Activated CD4-positive, alpha-beta memory T cell treated with anti-CD3 and anti-CD28 coated beads, Interleukin-2, amount 10 ng/mL, durations not matched to agents 7 days and 5 days (primary cell): Measurements from ENCODE around the gene NKAIN2. TPM values are rescaled to one million over a fixed set of nuclear protein-coding genes. Genes with fewer than 3 reads are reported as not detected.

Experiments used
- CTCF ChIA-PET: fragments of 350-600 bp; sonication (Branson Sonifier 250); formaldehyde crosslinking; loops from one replicate; lab custom pipeline; 2021; ENCODE audit warnings: antibody characterized with exemption, inconsistent platforms; lab: Charles Lee
- POLR2A ChIA-PET: fragments of 350-600 bp; sonication (Branson Sonifier 250); formaldehyde crosslinking; loops from one replicate; lab custom pipeline; 2021; ENCODE audit warnings: antibody characterized with exemption; lab: Charles Lee
- DNase-seq: peaks from one replicate; pipeline ENCODE4 v3.0.0-alpha.2; 2020
- H3K27ac Mint-ChIP-seq: one replicate; pipeline ENCODE4 v1.8.0; 2021; ENCODE audit warnings: mild to moderate bottlenecking, mixed read lengths
- H3K27me3 Mint-ChIP-seq: one replicate; pipeline ENCODE4 v1.8.0; 2021; ENCODE audit warnings: mixed read lengths
- H3K36me3 Mint-ChIP-seq: one replicate; pipeline ENCODE4 v1.8.0; 2021; ENCODE audit warnings: low read depth, mixed read lengths
- H3K4me1 Mint-ChIP-seq: one replicate; pipeline ENCODE4 v1.8.0; 2021; ENCODE audit warnings: mixed read lengths
- H3K4me3 Mint-ChIP-seq: one replicate; pipeline ENCODE4 v1.8.0; 2021; ENCODE audit warnings: mild to moderate bottlenecking, mixed read lengths
- H3K9me3 Mint-ChIP-seq: one replicate; pipeline ENCODE4 v1.8.0; 2021; ENCODE audit warnings: mixed read lengths
- total RNA-seq, 2 experiments: library from RNA; stranded (reverse); gene quantifications; one replicate each; pipeline ENCODE4 v1.2.3, GENCODE V29; 2021

NKAIN2 gene
- total RNA-seq, 2 experiments from 2014 or later: not detected

- Mint-ChIP-seq H3K4me1 (no peaks in the 10 kb centered on the region), H3K27me3 (no peaks in the 10 kb centered on the region), H3K36me3 (no peaks in the 10 kb centered on the region), H3K27ac (no peak overlapping the region), H3K9me3 (no peaks in the 10 kb centered on the region), H3K4me3 (no peak overlapping the region)
- ChIA-PET POLR2A (no interaction called here), CTCF (no interaction called here)
- no peak for DNase-seq
These were observed 818.7 kb downstream of the NKAIN2 start for GRCh38 chr6:124622351-124622750.

GRCh38 chr6:124633655-124634054 lies 830.0 kb downstream of the NKAIN2 start:
- no peaks in the 10 kb centered on the region for H3K36me3 Mint-ChIP-seq
- no peak overlapping the region for H3K27ac Mint-ChIP-seq
- CTCF ChIA-PET: no interaction called here
- H3K27me3 Mint-ChIP-seq: no peaks in the 10 kb centered on the region
- no peak overlapping the region for H3K4me3 Mint-ChIP-seq
- DNase-seq: no peak
- no peaks in the 10 kb centered on the region for H3K9me3 Mint-ChIP-seq
- POLR2A ChIA-PET: no interaction called here
- no peaks in the 10 kb centered on the region for H3K4me1 Mint-ChIP-seq

- Mint-ChIP-seq H3K27me3 (no peaks in the 10 kb centered on the region), H3K4me1 (no peaks in the 10 kb centered on the region), H3K36me3 (no peaks in the 10 kb centered on the region), H3K27ac (no peak overlapping the region), H3K4me3 (no peak overlapping the region), H3K9me3 (no peaks in the 10 kb centered on the region)
- CTCF ChIA-PET: no interaction called here
- no peak for DNase-seq
- POLR2A ChIA-PET: no interaction called here
These were observed 836.8 kb downstream of the NKAIN2 start for GRCh38 chr6:124640432-124640831.

- Mint-ChIP-seq H3K4me3 (no peak overlapping the region), H3K27ac (no peak overlapping the region), H3K9me3 (peaks cover 4% of the 10 kb centered on the region), H3K27me3 (no peaks in the 10 kb centered on the region), H3K36me3 (no peaks in the 10 kb centered on the region), H3K4me1 (no peaks in the 10 kb centered on the region)
- ChIA-PET CTCF (no interaction called here), POLR2A (no interaction called here)
- DNase-seq: no peak
These were observed 852.2 kb downstream of the NKAIN2 start for GRCh38 chr6:124655866-124656265.

GRCh38 chr6:124658053-124658452 lies 854.4 kb downstream of the NKAIN2 start:
- no peak overlapping the region for H3K27ac Mint-ChIP-seq
- no peaks in the 10 kb centered on the region for H3K36me3 Mint-ChIP-seq
- no peak overlapping the region for H3K4me3 Mint-ChIP-seq
- no peak for DNase-seq
- no peaks in the 10 kb centered on the region for H3K4me1 Mint-ChIP-seq
- ChIA-PET POLR2A (no interaction called here), CTCF (no interaction called here)
- peaks cover 4% of the 10 kb centered on the region for H3K9me3 Mint-ChIP-seq
- no peaks in the 10 kb centered on the region for H3K27me3 Mint-ChIP-seq

- no peaks in the 10 kb centered on the region for H3K36me3 Mint-ChIP-seq
- ChIA-PET CTCF (no interaction called here), POLR2A (no interaction called here)
- no peak overlapping the region for H3K27ac Mint-ChIP-seq
- H3K27me3 Mint-ChIP-seq: no peaks in the 10 kb centered on the region
- H3K4me1 Mint-ChIP-seq: no peaks in the 10 kb centered on the region
- no peak overlapping the region for H3K4me3 Mint-ChIP-seq
- H3K9me3 Mint-ChIP-seq: peaks cover 4% of the 10 kb centered on the region
- DNase-seq: no peak
These were observed 855.8 kb downstream of the NKAIN2 start for GRCh38 chr6:124659427-124659826.

DNA sequence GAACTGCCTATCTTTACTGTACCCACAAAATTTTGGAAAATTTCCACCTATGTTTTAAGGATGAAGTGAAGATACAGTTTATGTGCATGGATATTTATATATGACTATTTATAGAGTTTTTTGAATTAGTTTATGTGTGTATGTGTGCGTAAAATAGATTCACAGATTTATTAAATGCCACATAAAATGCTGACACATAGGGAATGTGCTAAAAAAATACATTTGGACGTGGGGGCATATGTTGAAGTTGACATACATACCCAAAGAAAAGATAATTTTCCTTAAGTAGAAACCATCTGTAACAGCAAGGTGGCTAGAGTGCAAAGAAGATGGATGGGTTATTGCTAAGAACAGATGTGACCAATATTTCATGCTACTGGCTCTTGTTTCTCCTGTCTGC lies 856.5 kb downstream of the NKAIN2 start:
- H3K27ac Mint-ChIP-seq: no peak overlapping the region
- DNase-seq: no peak
- H3K4me1 Mint-ChIP-seq: no peaks in the 10 kb centered on the region
- H3K27me3 Mint-ChIP-seq: no peaks in the 10 kb centered on the region
- ChIA-PET CTCF (no interaction called here), POLR2A (no interaction called here)
- H3K9me3 Mint-ChIP-seq: peaks cover 4% of the 10 kb centered on the region
- H3K4me3 Mint-ChIP-seq: no peak overlapping the region
- no peaks in the 10 kb centered on the region for H3K36me3 Mint-ChIP-seq

- no peak for DNase-seq
- Mint-ChIP-seq H3K4me3 (no peak overlapping the region), H3K9me3 (peaks cover 4% of the 10 kb centered on the region), H3K27me3 (no peaks in the 10 kb centered on the region), H3K27ac (no peak overlapping the region), H3K4me1 (no peaks in the 10 kb centered on the region), H3K36me3 (no peaks in the 10 kb centered on the region)
- POLR2A ChIA-PET: no interaction called here
- CTCF ChIA-PET: no interaction called here
These were observed 857.5 kb downstream of the NKAIN2 start for GRCh38 chr6:124661097-124661661.

GRCh38 chr6:124668028-124668427 lies 864.4 kb downstream of the NKAIN2 start:
- DNase-seq: no peak
- Mint-ChIP-seq H3K4me1 (no peaks in the 10 kb centered on the region), H3K27ac (no peak overlapping the region), H3K27me3 (no peaks in the 10 kb centered on the region), H3K9me3 (no peaks in the 10 kb centered on the region), H3K4me3 (no peak overlapping the region), H3K36me3 (no peaks in the 10 kb centered on the region)
- ChIA-PET POLR2A (no interaction called here), CTCF (no interaction called here)

DNA sequence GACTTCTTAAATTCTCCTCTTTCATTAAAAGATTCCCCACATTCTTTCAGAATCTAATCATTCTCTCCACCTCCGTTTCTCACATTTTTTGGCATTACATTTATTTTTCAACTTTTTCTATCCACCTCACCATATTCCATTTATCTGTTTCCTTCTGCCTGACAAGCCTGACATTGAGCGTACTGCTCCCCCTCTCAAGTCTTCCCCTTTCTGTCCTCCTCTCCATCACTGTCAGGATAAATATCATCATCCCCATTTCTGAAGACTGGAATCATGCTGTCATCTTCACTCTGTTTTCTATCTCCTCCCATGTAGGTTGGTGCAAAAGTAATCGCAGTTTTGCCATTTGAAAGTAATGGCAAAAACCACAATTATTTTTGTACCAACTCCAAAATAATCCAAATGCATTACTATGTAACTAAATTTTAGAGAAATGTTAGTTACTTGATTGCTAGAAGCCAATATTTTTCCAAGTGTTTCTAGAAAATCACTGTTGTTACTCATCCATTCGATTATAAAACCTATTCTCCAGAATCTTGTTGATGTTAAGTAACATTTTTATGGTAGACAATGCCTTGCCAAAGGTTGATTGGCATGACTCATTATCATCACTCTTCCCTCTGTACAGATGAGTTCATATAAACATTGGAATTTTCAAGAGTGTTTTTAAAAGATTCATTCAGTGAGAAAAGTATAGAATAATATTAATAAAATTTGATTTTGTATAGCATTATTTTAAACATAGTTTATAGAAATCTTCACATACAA lies 866.2 kb downstream of the NKAIN2 start:
- H3K27me3 Mint-ChIP-seq: no peaks in the 10 kb centered on the region
- CTCF ChIA-PET: no interaction called here
- no peak overlapping the region for H3K4me3 Mint-ChIP-seq
- H3K36me3 Mint-ChIP-seq: no peaks in the 10 kb centered on the region
- no peak for DNase-seq
- no peaks in the 10 kb centered on the region for H3K4me1 Mint-ChIP-seq
- POLR2A ChIA-PET: no interaction called here
- H3K9me3 Mint-ChIP-seq: peaks cover 3% of the 10 kb centered on the region
- H3K27ac Mint-ChIP-seq: no peak overlapping the region

GRCh38 chr6:124670801-124671200 lies 867.1 kb downstream of the NKAIN2 start:
- Mint-ChIP-seq H3K36me3 (no peaks in the 10 kb centered on the region), H3K27me3 (no peaks in the 10 kb centered on the region), H3K4me3 (no peak overlapping the region), H3K9me3 (peaks cover 5% of the 10 kb centered on the region), H3K4me1 (no peaks in the 10 kb centered on the region), H3K27ac (no peak overlapping the region)
- POLR2A ChIA-PET: no interaction called here
- CTCF ChIA-PET: no interaction called here
- no peak for DNase-seq

- no peak overlapping the region for H3K27ac Mint-ChIP-seq
- peaks cover 5% of the 10 kb centered on the region for H3K9me3 Mint-ChIP-seq
- H3K27me3 Mint-ChIP-seq: no peaks in the 10 kb centered on the region
- no peaks in the 10 kb centered on the region for H3K4me1 Mint-ChIP-seq
- no peak overlapping the region for H3K4me3 Mint-ChIP-seq
- DNase-seq: no peak
- CTCF ChIA-PET: no interaction called here
- POLR2A ChIA-PET: no interaction called here
- H3K36me3 Mint-ChIP-seq: no peaks in the 10 kb centered on the region
These were observed 867.7 kb downstream of the NKAIN2 start for GRCh38 chr6:124671324-124671723.

GRCh38 chr6:124674042-124674441 lies 870.4 kb downstream of the NKAIN2 start:
- no peak overlapping the region for H3K27ac Mint-ChIP-seq
- H3K4me3 Mint-ChIP-seq: no peak overlapping the region
- H3K4me1 Mint-ChIP-seq: no peaks in the 10 kb centered on the region
- H3K27me3 Mint-ChIP-seq: no peaks in the 10 kb centered on the region
- CTCF ChIA-PET: no interaction called here
- POLR2A ChIA-PET: no interaction called here
- H3K36me3 Mint-ChIP-seq: no peaks in the 10 kb centered on the region
- DNase-seq: no peak
- H3K9me3 Mint-ChIP-seq: peaks cover 16% of the 10 kb centered on the region

- POLR2A ChIA-PET: no interaction called here
- H3K9me3 Mint-ChIP-seq: peaks cover 24% of the 10 kb centered on the region
- H3K27me3 Mint-ChIP-seq: no peaks in the 10 kb centered on the region
- no peaks in the 10 kb centered on the region for H3K4me1 Mint-ChIP-seq
- no peaks in the 10 kb centered on the region for H3K36me3 Mint-ChIP-seq
- CTCF ChIA-PET: no interaction called here
- no peak overlapping the region for H3K27ac Mint-ChIP-seq
- H3K4me3 Mint-ChIP-seq: no peak overlapping the region
- no peak for DNase-seq
These were observed 872.4 kb downstream of the NKAIN2 start for GRCh38 chr6:124676033-124676432.
